Stimulated activated memory B cell treated with anti-CD40 and anti-IgM and Interleukin-4, amounts not matched to agents 10 μg/mL and 1 μg/mL and 100 μg/mL, for 72 hours (primary cell): ENCODE data around the gene DDX39A.

Source experiments
- ATAC-seq: fragments of 150-1000 bp; cut with Tn5 transposase; 2 replicates; pipeline ENCODE4 v1.10.0; 2021
- H3K27ac Mint-ChIP-seq: one replicate; pipeline ENCODE4 v1.8.0; 2022; ENCODE audit warnings: mild to moderate bottlenecking, mixed read lengths
- H3K27me3 Mint-ChIP-seq: one replicate; pipeline ENCODE4 v1.8.0; 2022; ENCODE audit warnings: mixed read lengths
- H3K36me3 Mint-ChIP-seq: one replicate; pipeline ENCODE4 v1.8.0; 2022; ENCODE audit warnings: mixed read lengths
- H3K4me1 Mint-ChIP-seq: one replicate; pipeline ENCODE4 v1.8.0; 2022; ENCODE audit warnings: mixed read lengths
- H3K4me3 Mint-ChIP-seq: one replicate; pipeline ENCODE4 v1.8.0; 2022; ENCODE audit warnings: mild to moderate bottlenecking, moderate library complexity, mixed read lengths
- H3K9me3 Mint-ChIP-seq: one replicate; pipeline ENCODE4 v1.8.0; 2022; ENCODE audit warnings: mixed read lengths

The DDX39A gene

DNA sequence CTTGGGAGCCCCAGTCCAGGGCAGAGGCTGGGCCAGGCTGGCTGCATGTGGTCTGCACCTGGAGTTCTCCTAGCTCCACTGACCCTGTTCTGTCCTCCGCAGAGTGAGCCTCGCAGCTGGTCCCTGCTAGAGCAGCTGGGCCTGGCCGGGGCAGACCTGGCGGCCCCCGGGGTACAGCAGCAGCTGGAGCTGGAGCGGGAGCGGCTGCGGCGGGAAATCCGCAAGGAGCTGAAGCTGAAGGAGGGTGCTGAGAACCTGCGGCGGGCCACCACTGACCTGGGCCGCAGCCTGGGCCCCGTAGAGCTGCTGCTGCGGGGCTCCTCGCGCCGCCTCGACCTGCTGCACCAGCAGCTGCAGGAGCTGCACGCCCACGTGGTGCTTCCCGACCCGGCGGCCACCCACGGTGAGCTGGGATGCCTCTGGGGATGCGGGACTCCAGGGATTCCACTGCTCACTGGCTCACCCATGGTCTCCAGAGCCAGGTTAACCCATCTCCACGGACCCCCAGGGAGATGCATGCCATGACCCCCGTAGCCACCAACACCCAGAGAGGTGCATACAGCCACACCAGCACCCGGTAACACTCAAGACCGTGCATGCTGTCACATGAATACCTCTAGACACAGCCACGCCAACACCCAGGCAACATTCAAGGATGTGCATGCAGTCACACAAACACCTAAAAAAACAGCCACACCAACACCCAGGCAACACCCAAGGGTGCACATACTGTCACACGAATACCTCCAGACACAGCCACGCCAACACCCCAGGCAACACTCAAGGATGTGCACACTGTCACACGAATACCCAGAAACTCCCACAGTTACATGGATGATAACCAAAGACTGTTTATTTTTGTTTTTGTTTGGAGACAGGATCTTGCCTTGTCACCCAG is 22.1 kb upstream of the DDX39A start:
- no peak for ATAC-seq
- peaks cover 23% of the 10 kb centered on the region for H3K36me3 Mint-ChIP-seq
- peak overlapping the region; percentile 4 for H3K4me3 Mint-ChIP-seq
- peak overlapping the region; percentile 89 for H3K27ac Mint-ChIP-seq
- H3K27me3 Mint-ChIP-seq: no peaks in the 10 kb centered on the region
- H3K9me3 Mint-ChIP-seq: no peaks in the 10 kb centered on the region
- H3K4me1 Mint-ChIP-seq: peaks cover 34% of the 10 kb centered on the region

DNA sequence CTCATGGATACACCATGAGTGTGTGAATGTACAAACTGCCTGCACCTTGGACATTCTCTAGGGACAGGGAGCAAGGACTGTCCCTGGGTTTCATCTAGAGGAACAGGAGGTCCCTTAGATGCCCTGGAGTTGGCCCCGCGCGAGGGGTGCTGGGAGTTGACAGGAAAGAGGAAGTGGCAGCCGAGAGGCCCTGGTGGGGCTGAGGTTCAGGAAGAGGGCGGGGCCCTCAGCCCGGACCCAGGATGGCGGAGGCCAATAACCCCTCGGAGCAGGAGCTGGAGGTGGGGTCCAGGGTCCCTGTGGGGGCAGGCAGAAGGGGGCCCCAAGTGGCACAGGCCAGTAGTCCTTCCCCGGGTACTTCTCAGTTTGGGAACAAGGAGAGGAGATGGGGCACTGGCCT is 20.9 kb upstream of the DDX39A start:
- Mint-ChIP-seq H3K4me3 (peak overlapping the region; percentile 84), H3K27me3 (no peaks in the 10 kb centered on the region), H3K36me3 (peaks cover 20% of the 10 kb centered on the region), H3K27ac (peak overlapping the region; percentile 89), H3K9me3 (no peaks in the 10 kb centered on the region), H3K4me1 (peaks cover 39% of the 10 kb centered on the region)
- peak; percentile 98 for ATAC-seq

DNA sequence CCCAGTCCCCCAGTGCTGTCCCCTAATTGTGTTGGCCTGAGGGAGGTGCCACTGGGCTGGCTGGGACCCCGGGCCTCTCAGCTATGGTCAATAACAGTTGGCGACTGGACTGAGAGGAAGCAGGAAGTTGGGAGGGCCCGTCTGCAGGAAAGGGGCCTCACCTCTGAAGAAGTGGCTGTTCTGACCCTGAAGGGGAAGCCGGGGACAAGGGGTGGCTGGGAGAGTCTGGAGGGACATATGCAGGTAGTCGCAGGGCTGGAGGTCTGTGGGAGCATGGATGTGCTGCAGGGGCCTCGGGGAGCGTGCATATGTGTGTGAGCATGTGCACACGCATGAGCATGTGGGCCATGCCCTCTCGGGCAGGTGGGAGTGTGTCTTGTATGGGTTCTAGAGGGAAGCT is 19.9 kb upstream of the DDX39A start:
- no peak for ATAC-seq
- H3K4me1 Mint-ChIP-seq: peaks cover 40% of the 10 kb centered on the region
- no peaks in the 10 kb centered on the region for H3K27me3 Mint-ChIP-seq
- peaks cover 11% of the 10 kb centered on the region for H3K36me3 Mint-ChIP-seq
- H3K4me3 Mint-ChIP-seq: peak overlapping the region; percentile 38
- no peaks in the 10 kb centered on the region for H3K9me3 Mint-ChIP-seq
- peak overlapping the region; percentile 89 for H3K27ac Mint-ChIP-seq

DNA sequence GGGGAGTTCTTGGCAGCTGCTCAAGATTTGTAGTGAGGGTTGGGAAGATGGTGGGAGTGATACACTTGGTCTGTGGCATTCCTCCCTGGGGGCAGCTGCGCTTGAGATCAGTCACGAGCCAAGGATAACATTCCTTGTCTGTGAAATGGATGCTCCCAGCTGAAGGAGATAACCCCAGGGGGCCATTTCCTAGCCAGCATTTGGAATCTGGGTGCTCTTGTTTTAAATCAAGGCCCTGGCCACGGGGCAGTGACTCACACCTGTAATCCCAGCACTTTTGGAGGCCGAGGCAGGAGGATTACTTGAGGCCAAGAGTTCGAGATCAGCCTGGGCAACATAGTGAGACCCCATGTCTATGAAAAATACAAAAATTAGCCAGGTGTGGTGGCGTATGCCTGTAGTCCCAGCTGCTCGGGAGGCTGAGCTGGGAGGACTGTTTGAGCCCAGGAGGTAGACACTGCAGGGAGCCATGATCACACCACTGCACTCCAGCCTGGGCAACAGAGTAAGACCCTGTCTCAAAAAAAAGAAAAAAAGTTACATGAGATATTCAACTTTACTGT is 18.5 kb upstream of the DDX39A start:
- Mint-ChIP-seq H3K9me3 (no peaks in the 10 kb centered on the region), H3K4me3 (no peak overlapping the region), H3K27ac (no peak overlapping the region), H3K27me3 (no peaks in the 10 kb centered on the region), H3K36me3 (peaks cover 2% of the 10 kb centered on the region), H3K4me1 (peaks cover 40% of the 10 kb centered on the region)
- ATAC-seq: no peak

DNA sequence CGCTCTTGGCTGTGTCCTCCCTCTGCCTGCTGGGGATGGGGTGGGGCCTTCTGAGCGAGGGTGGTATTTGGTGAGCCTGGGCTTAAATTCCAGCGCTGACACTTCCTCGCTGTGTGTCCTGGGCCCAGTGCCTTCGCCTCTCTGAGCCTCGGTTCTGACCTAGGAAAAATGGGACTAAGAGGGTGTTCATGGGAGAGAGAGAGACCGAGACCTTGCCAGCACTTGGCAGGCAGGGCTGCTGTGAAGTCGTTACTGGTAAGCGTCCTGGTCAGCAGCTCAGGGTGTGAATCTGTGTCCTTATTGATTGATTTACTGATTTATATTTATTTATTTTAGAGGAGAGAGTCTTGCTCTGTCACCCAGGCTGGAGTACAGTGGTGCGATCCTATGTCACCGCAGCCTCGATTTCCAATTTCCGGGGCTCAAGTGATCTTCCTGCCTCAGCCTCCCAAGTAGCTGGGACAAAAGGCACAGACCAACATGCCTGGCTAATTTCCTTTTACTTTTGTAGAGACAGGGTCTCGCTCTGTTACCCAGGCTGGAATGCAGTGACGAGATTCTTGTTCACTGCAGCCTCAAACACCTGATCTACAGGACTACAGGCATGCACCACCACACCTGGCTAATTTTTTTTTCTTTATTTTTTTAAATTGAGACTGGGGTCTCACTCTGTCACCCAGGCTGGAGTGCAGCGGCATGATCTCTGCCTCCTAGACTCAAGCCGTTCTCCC is 16.3 kb upstream of the DDX39A start:
- H3K4me1 Mint-ChIP-seq: peaks cover 57% of the 10 kb centered on the region
- no peak for ATAC-seq
- H3K27ac Mint-ChIP-seq: peak overlapping the region; percentile 65

DNA sequence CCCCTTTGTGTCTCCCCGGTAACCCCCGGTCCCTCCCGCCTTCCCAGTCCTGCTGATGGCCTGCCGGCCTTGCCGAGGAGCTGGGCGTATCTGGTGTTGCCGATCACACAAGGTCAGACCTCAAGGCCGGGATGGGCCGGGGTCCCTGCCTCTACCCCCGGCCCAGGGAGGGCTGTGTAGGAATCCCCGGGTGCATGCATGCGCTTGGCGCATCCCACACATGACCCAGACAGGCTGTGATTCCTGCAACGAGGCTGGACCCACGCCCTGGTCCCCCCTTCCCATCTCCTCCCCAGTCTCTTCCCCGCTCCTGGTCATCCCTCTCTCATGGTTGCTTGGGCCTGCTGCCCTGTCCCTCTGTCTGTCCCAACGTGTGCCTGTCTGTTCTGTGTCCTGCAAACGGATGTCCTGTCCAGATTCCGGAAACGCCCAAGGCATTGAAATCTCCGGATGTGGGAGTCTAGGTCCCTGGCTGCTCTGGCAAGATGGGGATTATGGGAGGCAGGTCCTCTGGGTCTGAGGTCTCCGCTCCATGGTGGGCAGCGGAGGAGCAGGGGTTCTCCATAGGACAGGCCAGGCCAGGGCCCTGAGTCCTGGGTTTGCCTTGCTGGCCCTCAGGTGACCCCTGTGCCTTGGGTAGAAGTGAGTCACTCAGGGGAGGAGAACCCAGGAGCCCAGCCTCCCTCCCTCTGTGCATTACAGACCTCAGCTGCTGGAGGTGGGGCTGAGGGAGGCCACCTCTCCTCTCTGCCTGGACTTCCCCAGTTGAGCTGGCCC is 15.6 kb upstream of the DDX39A start:
- peak overlapping the region; percentile 65 for H3K27ac Mint-ChIP-seq
- no peak for ATAC-seq
- peaks cover 52% of the 10 kb centered on the region for H3K4me1 Mint-ChIP-seq
- no peaks in the 10 kb centered on the region for H3K27me3 Mint-ChIP-seq
- H3K36me3 Mint-ChIP-seq: no peaks in the 10 kb centered on the region
- no peaks in the 10 kb centered on the region for H3K9me3 Mint-ChIP-seq
- H3K4me3 Mint-ChIP-seq: peak overlapping the region; percentile 82

More for the DNA sequence above, 16.3 kb upstream of the DDX39A start:
- H3K9me3 Mint-ChIP-seq: no peaks in the 10 kb centered on the region
- peak overlapping the region; percentile 34 for H3K4me3 Mint-ChIP-seq
- H3K27me3 Mint-ChIP-seq: no peaks in the 10 kb centered on the region
- H3K36me3 Mint-ChIP-seq: no peaks in the 10 kb centered on the region

DNA sequence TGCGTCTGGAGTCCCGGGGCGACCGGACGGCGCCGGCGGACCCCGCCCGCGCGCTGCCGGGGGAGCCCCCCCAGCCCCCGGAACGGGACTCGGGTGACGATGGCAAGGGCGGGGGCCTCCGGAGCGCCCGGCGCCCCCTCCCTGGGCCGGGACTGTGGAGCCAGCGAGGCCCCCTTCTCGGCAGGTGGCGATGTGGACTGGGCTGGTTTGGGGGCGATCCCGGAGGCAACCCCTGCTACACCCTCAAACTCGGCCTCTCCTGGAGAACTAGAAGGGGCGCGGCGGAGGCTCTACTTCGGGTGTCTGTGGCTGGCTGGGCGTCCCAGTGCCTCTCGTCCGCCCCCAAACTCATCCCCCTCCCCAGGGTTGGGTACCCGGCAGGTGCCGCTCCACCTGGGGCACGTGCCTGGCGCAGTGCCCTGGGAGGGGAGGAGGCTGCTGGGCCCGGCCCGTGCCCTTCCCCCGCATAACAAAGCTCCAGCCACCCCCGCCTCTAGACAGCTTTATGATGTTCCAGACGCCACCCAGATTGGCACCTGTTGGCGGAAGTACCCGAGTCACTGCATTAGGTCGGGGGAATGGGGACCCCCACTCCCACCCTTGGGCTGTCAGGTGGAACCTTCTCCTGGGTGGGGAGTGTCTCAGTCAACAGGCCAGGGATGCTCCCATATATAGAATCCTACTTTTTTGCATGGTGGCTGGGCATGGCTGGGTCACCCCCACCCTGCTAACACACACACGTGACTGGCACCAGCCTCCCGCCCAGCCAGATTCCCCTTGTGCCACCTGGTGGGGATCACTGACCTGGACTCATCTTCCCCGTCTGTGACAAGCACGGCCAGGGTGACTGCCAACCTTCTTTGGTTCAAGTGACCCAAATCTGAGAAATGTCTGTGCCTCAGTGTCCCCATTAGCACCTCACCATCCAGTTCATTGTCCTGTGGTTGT is 14.7 kb upstream of the DDX39A start:
- Mint-ChIP-seq H3K9me3 (no peaks in the 10 kb centered on the region), H3K27me3 (no peaks in the 10 kb centered on the region), H3K4me1 (peaks cover 43% of the 10 kb centered on the region), H3K36me3 (no peaks in the 10 kb centered on the region), H3K4me3 (peak overlapping the region; percentile 82), H3K27ac (peak overlapping the region; percentile 65)
- peak; percentile 74 for ATAC-seq

DNA sequence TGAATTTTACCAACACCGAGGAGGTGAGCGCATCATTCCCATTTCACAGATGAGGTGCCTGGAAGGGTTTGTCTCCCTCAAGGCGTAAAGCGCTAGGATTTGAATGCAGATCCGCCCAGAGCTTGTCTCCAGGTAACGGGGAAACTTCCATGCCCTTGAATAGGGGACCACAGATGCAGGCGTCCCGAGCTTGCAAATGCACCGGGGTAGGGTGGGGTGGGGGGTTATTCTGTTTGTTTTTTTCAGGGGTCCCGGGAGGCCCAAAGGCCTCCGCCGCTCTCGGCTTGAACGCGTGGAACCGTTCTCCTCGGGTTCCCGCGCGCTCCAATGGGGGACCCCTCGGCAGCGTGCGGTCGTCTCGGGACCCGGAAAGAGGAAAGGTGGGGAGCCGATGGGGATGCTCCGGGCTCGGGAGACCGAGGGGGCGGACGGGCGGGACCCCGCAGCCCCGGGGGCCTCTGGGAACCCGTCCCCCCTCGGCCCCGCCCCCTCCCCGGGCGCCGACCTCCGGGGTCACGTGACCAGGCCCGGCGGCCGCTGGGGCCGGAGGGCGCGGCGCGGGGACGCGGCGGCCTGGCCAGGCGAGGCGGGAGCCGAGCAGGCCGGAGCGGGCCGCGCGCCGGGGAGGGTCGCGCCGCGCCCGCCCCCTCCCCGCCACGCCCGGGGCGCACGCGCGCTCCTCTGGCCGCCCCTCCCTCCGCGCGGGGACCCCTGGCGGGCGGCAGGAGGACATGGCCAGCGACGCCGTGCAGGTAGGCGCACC is 13.8 kb upstream of the DDX39A start, which contains the start of gene PKN1:
PKN1 (plus strand) TSS at position 516 of the 763 bp plus-strand sequence; CDS start at position 732, 216 bp downstream.
- H3K27me3 Mint-ChIP-seq: no peaks in the 10 kb centered on the region
- peaks cover 42% of the 10 kb centered on the region for H3K4me1 Mint-ChIP-seq
- ATAC-seq: peak; percentile 79
- H3K9me3 Mint-ChIP-seq: no peaks in the 10 kb centered on the region
- no peaks in the 10 kb centered on the region for H3K36me3 Mint-ChIP-seq
- peak within 1 kb of the TSS; percentile 80 for H3K27ac Mint-ChIP-seq
- peak within 1 kb of the TSS; percentile 93 for H3K4me3 Mint-ChIP-seq

DNA sequence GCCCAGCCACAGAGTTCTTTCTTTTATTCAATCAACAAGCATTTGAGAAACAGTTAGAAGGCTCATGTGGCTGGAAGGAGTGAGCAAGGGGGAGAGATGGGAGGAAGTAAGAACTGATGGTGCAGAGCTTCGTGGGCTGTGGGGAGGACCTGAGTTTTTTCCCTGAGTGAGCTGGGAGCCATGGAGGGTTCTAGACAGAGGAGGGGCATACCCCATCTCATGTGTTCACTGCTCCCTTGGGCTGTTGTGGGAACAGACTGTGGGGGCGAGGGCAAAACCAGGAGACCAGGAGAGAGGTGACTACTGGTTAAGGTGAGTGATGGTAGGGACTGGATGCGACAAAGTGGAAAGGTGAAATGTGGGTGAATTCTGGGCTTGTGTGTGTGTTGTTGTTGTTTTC is 11.6 kb upstream of the DDX39A start:
- Mint-ChIP-seq H3K4me3 (no peak overlapping the region), H3K9me3 (no peaks in the 10 kb centered on the region), H3K27me3 (no peaks in the 10 kb centered on the region), H3K4me1 (peaks cover 42% of the 10 kb centered on the region), H3K36me3 (no peaks in the 10 kb centered on the region), H3K27ac (peak overlapping the region; percentile 80)
- ATAC-seq: no peak

DNA sequence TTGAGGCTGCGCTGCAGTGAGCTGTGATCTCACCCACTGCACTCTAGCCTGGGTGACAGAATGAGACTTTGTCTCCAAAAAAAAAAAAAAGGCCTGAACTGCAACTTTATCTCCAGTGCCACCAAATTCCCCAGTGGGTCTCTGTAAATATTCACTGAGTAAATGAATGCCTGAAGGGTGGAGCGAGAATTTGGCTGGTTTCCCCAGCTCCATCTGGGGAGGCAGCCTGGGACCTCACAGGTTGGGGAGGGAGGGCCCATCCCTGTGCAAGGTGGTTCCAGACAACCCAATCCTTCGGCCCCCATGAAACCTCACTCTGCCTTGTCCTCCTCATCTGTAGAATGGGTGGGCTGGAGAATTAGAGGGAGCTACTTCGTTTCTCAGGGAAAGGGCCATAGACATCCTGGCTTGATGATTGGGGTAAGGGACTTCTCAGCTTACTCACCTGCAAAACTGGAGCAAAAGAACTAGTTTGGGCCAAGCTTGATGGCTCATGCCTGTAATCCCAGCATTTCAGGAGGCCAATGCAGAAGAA is 9.8 kb upstream of the DDX39A start:
- ATAC-seq: no peak
- H3K27ac Mint-ChIP-seq: no peak overlapping the region
- H3K27me3 Mint-ChIP-seq: no peaks in the 10 kb centered on the region
- H3K36me3 Mint-ChIP-seq: no peaks in the 10 kb centered on the region
- no peaks in the 10 kb centered on the region for H3K9me3 Mint-ChIP-seq
- no peak overlapping the region for H3K4me3 Mint-ChIP-seq
- H3K4me1 Mint-ChIP-seq: peaks cover 26% of the 10 kb centered on the region

DNA sequence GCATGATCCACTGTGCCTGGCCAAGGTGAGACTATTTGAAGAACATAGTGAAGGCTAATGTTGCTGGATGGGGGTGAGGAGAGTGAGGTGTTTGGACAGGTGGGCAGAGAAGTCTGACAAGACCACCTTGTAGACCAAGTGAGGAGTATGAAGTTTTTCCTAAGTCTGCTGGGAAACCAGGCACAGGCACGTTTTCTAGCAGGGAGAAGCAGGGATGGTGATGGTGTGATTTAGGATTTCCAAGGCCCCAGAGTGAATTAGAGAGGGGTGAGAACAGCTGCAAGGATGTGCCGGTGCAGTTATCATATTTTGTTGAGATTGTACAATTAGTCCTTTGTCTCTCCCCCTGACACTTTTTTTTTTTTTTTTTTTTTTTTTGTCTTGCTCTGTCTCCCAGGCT is 8.3 kb upstream of the DDX39A start:
- Mint-ChIP-seq H3K4me1 (peaks cover 22% of the 10 kb centered on the region), H3K27me3 (no peaks in the 10 kb centered on the region), H3K9me3 (no peaks in the 10 kb centered on the region), H3K36me3 (no peaks in the 10 kb centered on the region), H3K27ac (no peak overlapping the region), H3K4me3 (no peak overlapping the region)
- ATAC-seq: no peak

DNA sequence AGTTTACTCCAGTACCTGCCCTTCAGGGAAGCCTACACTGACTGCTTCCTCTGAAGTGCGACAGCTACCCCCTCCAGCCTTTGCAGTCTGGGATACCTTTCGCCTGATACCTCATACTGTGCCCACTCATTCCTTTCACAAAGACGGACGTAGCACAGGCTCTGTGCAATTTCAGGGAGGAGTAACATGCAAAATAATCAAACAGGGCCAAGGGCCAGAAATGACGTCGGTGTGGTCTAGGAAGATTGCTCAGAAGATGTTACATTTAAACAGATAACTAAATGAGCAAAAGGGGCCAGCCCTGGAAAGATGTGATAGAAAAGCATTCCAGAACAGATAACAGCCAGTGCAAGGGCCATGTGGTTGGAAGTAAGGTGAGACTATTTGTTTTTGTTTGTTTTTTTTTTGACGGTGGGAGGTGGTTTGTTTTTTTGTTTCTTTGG is 6.6 kb upstream of the DDX39A start:
- Mint-ChIP-seq H3K9me3 (no peaks in the 10 kb centered on the region), H3K27ac (peak overlapping the region; percentile 9), H3K4me3 (no peak overlapping the region), H3K27me3 (no peaks in the 10 kb centered on the region), H3K4me1 (peaks cover 5% of the 10 kb centered on the region), H3K36me3 (no peaks in the 10 kb centered on the region)
- no peak for ATAC-seq

DNA sequence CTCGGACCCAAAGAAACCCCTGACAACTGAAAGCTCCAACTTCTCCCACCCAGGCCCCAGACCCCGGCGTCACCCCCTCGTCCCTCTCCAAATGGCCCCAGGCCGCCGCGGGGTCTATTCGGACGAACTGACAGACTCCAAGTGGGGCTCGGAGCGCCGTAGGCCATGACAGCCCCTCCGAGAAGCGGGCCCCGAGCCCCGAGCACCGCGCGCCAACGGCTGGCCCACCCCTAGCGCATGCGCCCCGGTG is 360 bp downstream of the DDX39A start:
- no peak for ATAC-seq
- H3K4me3 Mint-ChIP-seq: peak overlapping the region; percentile 97
- H3K4me1 Mint-ChIP-seq: peaks cover 30% of the 10 kb centered on the region
- H3K36me3 Mint-ChIP-seq: peaks cover 27% of the 10 kb centered on the region
- H3K27ac Mint-ChIP-seq: peak overlapping the region; percentile 95
- no peaks in the 10 kb centered on the region for H3K27me3 Mint-ChIP-seq
- H3K9me3 Mint-ChIP-seq: no peaks in the 10 kb centered on the region
